HCT116 (cell line): ENCODE measurements around the gene PI16. TPM values are rescaled to one million over a fixed set of nuclear protein-coding genes. Genes with fewer than 3 reads are reported as not detected.

Experiments used
- ATAC-seq: fragments of 200-7000 bp; cut with Tn5 transposase; 2 replicates; pipeline ENCODE4 v1.9.1; 2020; ENCODE audit warnings: mild to moderate bottlenecking, moderate library complexity
- BruUV-seq: library from RNA; stranded (reverse); fragments of 400-500 nt; replicated peaks from 2 replicates; lab custom pipeline; 2021; lab: Mats Ljungman, UMichigan
- CTCF ChIA-PET: fragments of 300-600 bp; sonication (Branson Sonifier 250); formaldehyde crosslinking; loops from one replicate; lab custom pipeline; 2021; ENCODE audit warnings: antibody characterized with exemption; lab: Charles Lee
- POLR2A ChIA-PET: fragments of 300-600, 350-600 bp; sonication (Branson Sonifier 250); formaldehyde crosslinking; loops from one replicate; lab custom pipeline; 2021; ENCODE audit warnings: antibody characterized with exemption; lab: Charles Lee
- RAD21 ChIA-PET, 2 experiments: fragments of 300-600 bp; sonication (Branson Sonifier 250); formaldehyde crosslinking; loops; one replicate each; lab custom pipeline; 2023; ENCODE audit warnings: low total read pairs in 2 of 2; ENCODE audit not compliant: uncharacterized antibody in 2 of 2, unreplicated experiment in 2 of 2, low non-redundant PET in 1 of 2; lab: Charles Lee
- DNase-seq: peaks from one replicate; pipeline ENCODE4 v3.0.0-alpha.2; 2010; ENCODE audit warnings: low read depth, low spot score
- H2AFZ ChIP-seq: fragments of 200-600 bp; shearing (Covaris generic), sonication (generic); 2 replicates; pipeline ENCODE4 v1.6.1; 2017; ENCODE audit warnings: low read depth, mixed run types, mixed read lengths, antibody characterized with exemption, low read length; ENCODE audit not compliant: poor library complexity, severe bottlenecking
- H3K27ac ChIP-seq: 2 replicates; pipeline ENCODE4 v1.5.1; 2012; ENCODE audit warnings: low read depth, low read length
- H3K27me3 ChIP-seq: fragments of 200-600 bp; sonication (generic); 2 replicates; pipeline ENCODE4 v1.6.1; 2016; ENCODE audit warnings: mixed run types, low read length, mixed read lengths; ENCODE audit not compliant: insufficient read depth
- H3K36me3 ChIP-seq, 2 experiments: fragments of 200-500 bp in 1 of 2; fragments of 200-600 bp in 1 of 2; sonication (Bioruptor generic) in 1 of 2; sonication (generic) in 1 of 2; 2 replicates each; pipeline versions ENCODE4 v1.5.1 to v1.6.1; 2014 to 2016; ENCODE audit warnings: low read length in 2 of 2, inconsistent platforms in 1 of 2, mixed read lengths in 1 of 2, mixed run types in 1 of 2; ENCODE audit not compliant: insufficient read depth in 2 of 2, control insufficient read depth in 1 of 2
- H3K4me1 ChIP-seq, 2 experiments: fragments of 200-600 bp in 1 of 2; sonication (generic) in 1 of 2; 2 replicates each; pipeline versions ENCODE4 v1.5.1 to v1.6.1; 2012 to 2017; ENCODE audit warnings: low read length in 2 of 2, inconsistent platforms in 1 of 2, mild to moderate bottlenecking in 1 of 2, mixed read lengths in 1 of 2, mixed run types in 1 of 2, moderate library complexity in 1 of 2; ENCODE audit not compliant: insufficient read depth in 2 of 2, control insufficient read depth in 1 of 2
- H3K4me2 ChIP-seq: fragments of 200-600 bp; sonication (generic); 2 replicates; pipeline ENCODE4 v1.6.1; 2017; ENCODE audit warnings: mixed run types, low read length, mixed read lengths
- H3K4me3 ChIP-seq, 2 experiments: fragments of 200-600 bp in 1 of 2; sonication (generic) in 1 of 2; replicated peaks in 1 of 2; 2 replicates each; pipeline ENCODE4 v1.5.1; 2011 to 2016; ENCODE audit warnings: low read length in 2 of 2, control low read depth in 1 of 2, low read depth in 1 of 2, mild to moderate bottlenecking in 1 of 2, mixed read lengths in 1 of 2, mixed run types in 1 of 2
- H3K79me2 ChIP-seq: fragments of 200-600 bp; sonication (generic); 2 replicates; pipeline ENCODE4 v1.6.1; 2017; ENCODE audit warnings: mild to moderate bottlenecking, mixed run types, low read length, moderate library complexity, mixed read lengths; ENCODE audit not compliant: insufficient read depth
- H3K9ac ChIP-seq: fragments of 200-600 bp; sonication (generic); 2 replicates; pipeline ENCODE4 v1.6.1; 2016; ENCODE audit warnings: low read length, mixed read lengths
- H3K9me2 ChIP-seq: fragments of 200-600 bp; sonication (generic), shearing (Covaris generic); 2 replicates; pipeline ENCODE4 v1.6.1; 2017; ENCODE audit warnings: mixed run types, mild to moderate bottlenecking, moderate library complexity; ENCODE audit not compliant: insufficient read depth
- H3K9me3 ChIP-seq, 2 experiments: fragments of 200-500 bp in 1 of 2; fragments of 200-600 bp in 1 of 2; sonication (Bioruptor generic) in 1 of 2; sonication (generic) in 1 of 2; 2 replicates each; pipeline ENCODE4 v1.6.1; 2014 to 2017; ENCODE audit warnings: low read length in 2 of 2, mixed read lengths in 2 of 2, inconsistent platforms in 1 of 2, low read depth in 1 of 2, mild to moderate bottlenecking in 1 of 2, mixed run types in 1 of 2, moderate library complexity in 1 of 2; ENCODE audit not compliant: control insufficient read depth in 1 of 2, insufficient read depth in 1 of 2
- H4K20me1 ChIP-seq: fragments of 200-600 bp; sonication (generic), shearing (Covaris generic); 2 replicates; pipeline ENCODE4 v1.6.1; 2017; ENCODE audit warnings: mixed run types, mild to moderate bottlenecking, moderate library complexity; ENCODE audit not compliant: insufficient read depth
- EZH2 ChIP-seq: fragments of 200-600 bp; sonication (generic); IDR thresholded peaks from 2 replicates; pipeline ENCODE4 v1.6.1; 2017; ENCODE audit warnings: antibody characterized with exemption, mixed run types
- SIN3A ChIP-seq: IDR thresholded peaks from 2 replicates; pipeline ENCODE4 v1.6.1; 2012; ENCODE audit warnings: low read depth
- TCF7L2 ChIP-seq: IDR thresholded peaks from 2 replicates; pipeline ENCODE4 v1.7.0; 2011; ENCODE audit warnings: borderline replicate concordance, inconsistent platforms; ENCODE audit not compliant: insufficient read depth, insufficient read length; ENCODE audit errors: extremely low read depth
- intact Hi-C: fragments of 100-400 bp; cut with micrococcal nuclease; formaldehyde crosslinking; loops from 2 replicates; pipeline ENCODE4 v1.10.0; 2022
- total RNA-seq: library from RNA; stranded (reverse); gene quantifications from one replicate; pipeline ENCODE4 v1.2.1, GENCODE V29; 2021; ENCODE audit not compliant: unreplicated experiment
- TF ChIP-seq, protein P1 (sequence below), 3 experiments: fragments of 200-600 bp in 1 of 3; sonication (generic) in 1 of 3; IDR thresholded peaks in 2 of 3; conservative IDR thresholded peaks in 1 of 3; 2 replicates each; pipeline ENCODE4 v1.5.1; 2012 to 2017; ENCODE audit warnings: low read depth in 2 of 3, low read length in 2 of 3, antibody characterized with exemption in 1 of 3, borderline replicate concordance in 1 of 3, control low read depth in 1 of 3, mild to moderate bottlenecking in 1 of 3, mixed read lengths in 1 of 3, mixed run types in 1 of 3, moderate library complexity in 1 of 3; ENCODE audit not compliant: insufficient read depth in 1 of 3

PI16 gene
- total RNA-seq, 1 experiment from 2014 or later: 0.59 TPM

DNA sequence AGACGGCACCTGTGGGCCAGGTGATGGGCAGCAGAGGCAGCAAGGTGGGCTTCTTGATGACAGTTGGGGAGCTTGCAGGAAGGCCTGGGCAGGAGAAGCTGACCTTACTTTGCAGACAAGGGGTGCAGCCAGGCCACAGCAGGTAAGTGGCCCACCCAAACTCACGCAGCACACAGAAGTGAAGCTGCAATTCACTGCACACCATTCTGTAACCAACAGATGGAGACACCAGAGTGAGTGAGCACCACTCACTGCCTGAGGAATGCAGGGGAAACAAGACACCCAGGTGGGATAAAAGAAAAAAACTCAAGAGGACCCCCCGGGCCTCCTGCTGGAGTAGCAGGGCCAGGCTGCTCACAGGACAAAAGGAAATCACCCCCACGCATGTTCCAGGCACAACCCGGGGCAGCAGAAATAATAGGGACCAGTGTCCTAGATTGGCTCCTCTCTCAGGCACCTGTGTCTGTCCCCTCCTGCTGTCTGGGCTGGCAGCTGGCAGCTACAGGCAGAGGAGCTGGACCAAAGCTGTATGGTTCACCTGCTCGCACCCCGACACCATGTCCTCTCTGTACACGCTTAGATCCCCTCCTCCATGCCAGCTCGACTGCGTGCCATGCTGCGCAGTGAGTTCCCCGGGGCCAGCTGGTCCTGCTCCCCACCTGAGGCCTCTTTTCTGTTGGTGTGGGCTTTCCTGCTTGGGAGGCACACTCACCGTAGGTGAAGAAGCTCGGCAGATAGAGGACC is 26.5 kb downstream of the PI16 start (continued):
- TF ChIP-seq, protein P1, sequence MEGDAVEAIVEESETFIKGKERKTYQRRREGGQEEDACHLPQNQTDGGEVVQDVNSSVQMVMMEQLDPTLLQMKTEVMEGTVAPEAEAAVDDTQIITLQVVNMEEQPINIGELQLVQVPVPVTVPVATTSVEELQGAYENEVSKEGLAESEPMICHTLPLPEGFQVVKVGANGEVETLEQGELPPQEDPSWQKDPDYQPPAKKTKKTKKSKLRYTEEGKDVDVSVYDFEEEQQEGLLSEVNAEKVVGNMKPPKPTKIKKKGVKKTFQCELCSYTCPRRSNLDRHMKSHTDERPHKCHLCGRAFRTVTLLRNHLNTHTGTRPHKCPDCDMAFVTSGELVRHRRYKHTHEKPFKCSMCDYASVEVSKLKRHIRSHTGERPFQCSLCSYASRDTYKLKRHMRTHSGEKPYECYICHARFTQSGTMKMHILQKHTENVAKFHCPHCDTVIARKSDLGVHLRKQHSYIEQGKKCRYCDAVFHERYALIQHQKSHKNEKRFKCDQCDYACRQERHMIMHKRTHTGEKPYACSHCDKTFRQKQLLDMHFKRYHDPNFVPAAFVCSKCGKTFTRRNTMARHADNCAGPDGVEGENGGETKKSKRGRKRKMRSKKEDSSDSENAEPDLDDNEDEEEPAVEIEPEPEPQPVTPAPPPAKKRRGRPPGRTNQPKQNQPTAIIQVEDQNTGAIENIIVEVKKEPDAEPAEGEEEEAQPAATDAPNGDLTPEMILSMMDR (IDR thresholded peaks at IDR 0.05 in 2 of 3, conservative IDR thresholded peaks at IDR 0.05 in 1 of 3; ENCODE audit: borderline replicate concordance in 1 of 3, insufficient read depth in 1 of 3, low read depth in 2 of 3, low read length in 2 of 3): no peak
- no peak for TF ChIP-seq EZH2

DNA sequence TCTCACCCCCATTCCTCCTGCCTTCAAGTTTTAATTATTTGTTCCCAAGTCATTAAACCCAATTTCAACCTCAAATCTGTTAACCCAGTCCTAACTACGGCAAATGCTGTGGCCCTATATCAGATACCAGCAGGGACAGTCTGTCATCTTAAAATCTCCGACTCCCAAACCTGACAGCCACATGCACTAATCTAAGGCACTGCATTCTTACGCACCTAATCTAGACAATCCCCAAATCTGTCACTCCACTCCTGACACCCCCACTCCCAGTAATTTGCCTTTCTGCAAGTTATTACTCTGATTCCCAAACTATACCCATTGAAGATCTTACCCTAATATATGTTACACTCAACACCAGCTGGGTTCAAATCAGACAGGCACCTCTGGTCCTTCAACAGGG is 29.0 kb downstream of the PI16 start:
- RAD21 ChIA-PET: no interaction called here
- H3K27me3 ChIP-seq: no peaks in the 10 kb centered on the region
- no TSS peak for BruUV-seq
- H3K9ac ChIP-seq: no peak overlapping the region
- H2AFZ ChIP-seq: no peak overlapping the region
- no peaks in the 10 kb centered on the region for H3K9me2 ChIP-seq
- intact Hi-C loops: no loop called here
- H4K20me1 ChIP-seq: peaks cover 11% of the 10 kb centered on the region; the same call in 1 of the 2 replicates
- H3K27ac ChIP-seq: no peak overlapping the region
- peaks cover 4 to 21% of the 10 kb centered on the region in 2 experiments; a peak in 3 of 4 replicates for H3K36me3 ChIP-seq
- TF ChIP-seq SIN3A: no peak
- no peak for TF ChIP-seq TCF7L2
- TF ChIP-seq, all 23 proteins: peak for 0
- Histone ChIP-seq H3K9me3 (no peaks in the 10 kb centered on the region), H3K4me1 (peaks cover 7 to 28% of the 10 kb centered on the region in 2 experiments; a peak in 3 of 4 replicates), H3K79me2 (peaks cover 74% of the 10 kb centered on the region), H3K4me2 (no peak overlapping the region), H3K4me3 (no peak overlapping the region)
- ChIA-PET POLR2A (no interaction called here), CTCF (no interaction called here)
- ATAC-seq: no peak
- DNase-seq: no peak
